ENCODE measurements around the gene PDX1.

PDX1 gene

GRCh38 chr13:27919934-27920676, at the start of gene PDX1:
PDX1 (plus strand) TSS chr13:27920000; CDS start chr13:27920139, 139 bp downstream.
- intact Hi-C loops (cut with DNase I): no loop called here
- no peak for DNase-seq

- intact Hi-C loops (cut with DNase I): no loop called here
- DNase-seq: no peak
Observed at GRCh38 chr13:27878274-27878673, 41.5 kb upstream of the PDX1 start.

GRCh38 chr13:27889471-27889870, 30.3 kb upstream of the PDX1 start:
- intact Hi-C loops (cut with DNase I): no loop called here

GRCh38 chr13:27896726-27897125, 23.1 kb upstream of the PDX1 start:
- intact Hi-C loops (cut with DNase I): no loop called here
- no peak for DNase-seq

More at GRCh38 chr13:27889471-27889870, 30.3 kb upstream of the PDX1 start:
- DNase-seq: no peak

GRCh38 chr13:27904719-27905118, 15.1 kb upstream of the PDX1 start:
- intact Hi-C loops (cut with DNase I): no loop called here
- no peak for DNase-seq

- DNase-seq: no peak
- intact Hi-C loops (cut with DNase I): no loop called here
Observed at GRCh38 chr13:27905650-27906049, 14.2 kb upstream of the PDX1 start.

- intact Hi-C loops (cut with DNase I): no loop called here
- no peak for DNase-seq
Observed at GRCh38 chr13:27907121-27907787, 12.5 kb upstream of the PDX1 start.

- no peak for DNase-seq
- intact Hi-C loops (cut with DNase I): no loop called here
Observed at GRCh38 chr13:27909378-27909777, 10.4 kb upstream of the PDX1 start.

GRCh38 chr13:27911521-27911920, 8.3 kb upstream of the PDX1 start:
- no peak for DNase-seq
- intact Hi-C loops (cut with DNase I): no loop called here

- intact Hi-C loops (cut with DNase I): no loop called here
- no peak for DNase-seq
Observed at GRCh38 chr13:27913160-27913559, 6.6 kb upstream of the PDX1 start.

GRCh38 chr13:27915301-27916207, 4.2 kb upstream of the PDX1 start:
- DNase-seq: no peak

GRCh38 chr13:27917121-27917947, 2.5 kb upstream of the PDX1 start:
- DNase-seq: no peak
- intact Hi-C loops (cut with DNase I): no loop called here

More at GRCh38 chr13:27915301-27916207, 4.2 kb upstream of the PDX1 start:
- intact Hi-C loops (cut with DNase I): no loop called here

GRCh38 chr13:27918041-27918917, 1.5 kb upstream of the PDX1 start:
- intact Hi-C loops (cut with DNase I): no loop called here
- no peak for DNase-seq

- no peak for DNase-seq
- intact Hi-C loops (cut with DNase I): no loop called here
Observed at GRCh38 chr13:27918918-27919658, 712 bp upstream of the PDX1 start.

GRCh38 chr13:27919659-27919933, 204 bp upstream of the PDX1 start:
- intact Hi-C loops (cut with DNase I): no loop called here
- DNase-seq: no peak

- intact Hi-C loops (cut with DNase I): no loop called here
- DNase-seq: no peak
Observed at GRCh38 chr13:27920677-27921420, 1.0 kb downstream of the PDX1 start.

- intact Hi-C loops (cut with DNase I): no loop called here
- no peak for DNase-seq
Observed at GRCh38 chr13:27921421-27921960, 1.7 kb downstream of the PDX1 start.

Measured in posterior cingulate gyrus (tissue), 11 donors.